GM21447 (cell line): ENCODE results near the gene PC.
"Not testable (repeated sequence)": the region's sequence is repeated elsewhere in the genome, so short reads cannot be mapped to it uniquely, and the experiment has no call there.

Source experiments
- ATAC-seq: cut with Tn5 transposase; IDR thresholded peaks from one replicate; pipeline ENCODE4 v1.9.1; 2021; ENCODE audit not compliant: unreplicated experiment

PC gene

GRCh38 chr11:66958232-66958955 is at the start of gene PC:
PC (minus strand) TSS chr11:66958383; CDS start chr11:66872159, 86,224 bp downstream.
- ATAC-seq: peak; percentile 97

GRCh38 chr11:67007126-67007525 is 48.9 kb upstream of the PC start:
- ATAC-seq: no peak

- no peak for ATAC-seq
Measured at GRCh38 chr11:67006029-67006884, 48.1 kb upstream of the PC start.

DNA sequence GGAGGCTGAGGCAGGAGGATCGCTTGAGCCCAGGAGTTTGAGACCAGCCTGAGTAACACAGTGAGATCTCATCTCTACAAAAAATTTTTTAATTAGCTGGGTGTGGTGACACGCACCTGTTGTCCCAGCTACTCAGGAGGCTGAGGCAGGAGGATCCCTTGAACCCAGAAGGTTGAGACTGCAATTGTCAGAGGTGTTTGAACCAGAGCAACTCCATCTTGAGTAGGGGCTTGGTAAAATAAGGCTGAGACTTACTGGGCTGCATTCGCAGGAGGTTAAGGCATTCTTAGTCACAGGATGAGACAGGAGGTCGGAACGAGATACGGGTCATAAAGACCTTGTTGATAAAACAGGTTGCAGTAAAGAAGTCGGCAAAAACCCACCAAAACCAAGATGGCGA is 47.0 kb upstream of the PC start:
- ATAC-seq: not testable (repeated sequence)

- ATAC-seq: no peak
Measured at GRCh38 chr11:67002921-67003411, 44.8 kb upstream of the PC start.

DNA sequence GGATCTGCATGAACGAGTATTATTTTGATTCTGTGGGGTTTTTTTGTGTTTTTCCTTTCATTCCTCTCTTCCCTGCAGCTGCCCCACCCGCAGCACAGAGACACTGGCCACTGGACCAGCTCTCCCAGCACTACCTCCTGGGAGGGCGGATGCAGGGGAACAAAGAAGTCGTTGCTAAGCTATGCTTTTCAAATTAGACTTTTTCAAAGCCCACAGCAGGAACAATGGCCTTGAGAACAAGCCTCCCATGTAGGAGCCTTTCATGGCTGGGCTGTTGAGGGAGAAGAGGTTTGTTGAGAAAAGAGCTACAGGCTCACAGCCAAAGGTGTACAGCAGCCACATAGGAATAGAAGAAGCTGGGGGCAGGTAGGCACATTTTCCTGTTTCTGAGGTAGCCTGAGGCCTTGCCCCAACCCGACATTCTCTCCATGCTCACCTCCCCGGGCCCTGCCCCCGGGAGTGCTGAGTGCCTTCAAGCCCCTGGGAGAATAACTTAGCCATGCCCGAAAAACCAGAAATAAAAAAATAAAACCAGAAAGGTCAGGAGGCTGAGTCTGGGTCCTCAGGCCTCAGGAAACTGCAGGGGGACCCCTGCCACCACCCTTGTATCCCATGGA is 44.2 kb upstream of the PC start:
- no peak for ATAC-seq

- no peak for ATAC-seq
Measured at GRCh38 chr11:67001332-67001731, 43.1 kb upstream of the PC start.

DNA sequence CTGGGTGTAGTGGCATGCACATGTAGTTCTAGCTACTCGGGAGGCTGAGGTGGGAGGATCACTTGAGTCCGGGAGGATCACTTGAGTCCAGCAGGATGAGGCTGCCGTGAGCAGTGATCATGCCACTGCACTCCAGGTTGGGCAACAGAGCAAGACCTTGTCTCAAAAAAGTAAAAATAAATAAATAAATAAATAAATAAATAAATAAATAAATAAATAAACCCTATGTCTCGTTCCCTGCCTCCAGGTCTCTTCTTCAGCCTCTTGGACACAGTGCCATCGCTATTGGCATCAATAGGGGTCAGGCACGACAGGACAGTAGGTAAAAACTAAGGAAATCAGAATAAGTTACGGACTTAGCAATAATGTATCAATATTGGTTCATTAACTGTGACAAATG is 41.4 kb upstream of the PC start:
- ATAC-seq: no peak

GRCh38 chr11:66996609-66997273 is 38.6 kb upstream of the PC start:
- ATAC-seq: no peak

DNA sequence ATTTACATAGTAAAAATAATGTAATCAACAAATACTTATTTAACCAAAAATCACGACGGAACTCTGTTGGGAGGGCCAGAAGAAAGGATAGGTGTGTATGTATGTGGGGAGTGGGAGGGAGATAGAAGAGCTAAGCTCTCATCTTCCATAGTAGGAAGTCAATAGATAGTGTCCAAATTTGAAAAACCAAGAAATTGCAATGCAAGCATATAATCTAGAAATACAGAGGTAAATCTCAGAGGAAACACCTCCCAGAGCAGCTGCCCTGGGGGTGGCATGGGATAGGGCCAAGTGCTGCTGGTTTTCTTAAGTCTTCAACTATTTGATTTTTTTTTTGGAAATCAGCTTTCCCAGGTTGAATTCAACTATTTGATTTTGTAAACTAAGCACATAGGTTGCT is 33.9 kb upstream of the PC start:
- ATAC-seq: no peak

- not testable (repeated sequence) for ATAC-seq
Measured at GRCh38 chr11:66989360-66989759, 31.2 kb upstream of the PC start.

- not testable (repeated sequence) for ATAC-seq
Measured at GRCh38 chr11:66988741-66989140, 30.6 kb upstream of the PC start.

- ATAC-seq: no peak
Measured at GRCh38 chr11:66987924-66988637, 29.9 kb upstream of the PC start.

- no peak for ATAC-seq
Measured at GRCh38 chr11:66987158-66987620, 29.0 kb upstream of the PC start.

DNA sequence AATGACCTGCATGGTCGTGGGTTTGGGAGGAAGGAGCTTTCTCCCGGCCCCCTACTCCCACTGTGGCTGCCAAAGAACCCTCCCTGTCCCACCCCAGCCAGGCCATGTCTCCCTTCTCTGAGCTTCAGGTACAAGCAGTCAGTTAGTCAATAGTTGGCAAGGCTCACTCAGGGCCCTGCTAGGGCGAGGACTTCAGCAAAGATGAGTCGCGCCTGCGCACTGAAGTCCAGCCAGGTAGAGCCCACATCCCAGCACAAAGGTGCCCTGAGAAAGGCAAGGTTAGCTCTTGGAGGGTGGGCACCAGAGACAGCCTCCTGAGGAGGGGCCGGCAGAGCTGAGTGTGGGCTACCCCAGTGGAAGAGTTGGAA is 28.0 kb upstream of the PC start:
- no peak for ATAC-seq

- no peak for ATAC-seq
Measured at GRCh38 chr11:66985508-66986177, 27.5 kb upstream of the PC start.

DNA sequence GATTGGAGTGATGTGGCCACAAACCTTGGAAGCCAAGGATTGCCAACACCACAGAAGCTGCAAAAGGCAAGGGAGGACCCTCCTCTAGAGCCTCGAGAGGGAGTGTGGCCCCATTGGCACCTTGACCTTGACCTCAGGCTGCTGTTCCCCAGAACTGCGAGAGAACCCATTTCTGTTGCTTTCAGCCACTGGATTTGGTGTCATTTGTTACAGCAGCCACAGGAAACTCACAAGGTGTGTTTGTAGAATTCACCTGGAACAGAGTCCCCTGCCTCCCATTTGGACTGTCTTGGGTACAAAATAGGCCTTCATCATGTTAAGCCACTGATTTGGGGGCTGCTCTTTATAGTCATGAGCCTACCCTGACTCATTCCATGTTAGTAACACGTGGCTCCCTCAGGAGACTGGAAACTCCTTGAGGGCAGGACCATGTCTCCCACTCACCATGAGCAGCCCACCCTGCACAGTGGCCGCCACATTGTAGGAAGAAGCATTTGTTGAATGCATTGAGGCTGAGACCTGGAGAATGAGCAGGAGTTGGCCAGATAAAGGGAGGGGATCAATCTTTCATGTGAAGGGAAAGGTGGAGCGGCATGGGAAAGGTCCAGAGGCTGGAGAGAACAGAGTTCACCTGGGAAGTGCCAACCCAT is 25.2 kb upstream of the PC start:
- no peak for ATAC-seq

DNA sequence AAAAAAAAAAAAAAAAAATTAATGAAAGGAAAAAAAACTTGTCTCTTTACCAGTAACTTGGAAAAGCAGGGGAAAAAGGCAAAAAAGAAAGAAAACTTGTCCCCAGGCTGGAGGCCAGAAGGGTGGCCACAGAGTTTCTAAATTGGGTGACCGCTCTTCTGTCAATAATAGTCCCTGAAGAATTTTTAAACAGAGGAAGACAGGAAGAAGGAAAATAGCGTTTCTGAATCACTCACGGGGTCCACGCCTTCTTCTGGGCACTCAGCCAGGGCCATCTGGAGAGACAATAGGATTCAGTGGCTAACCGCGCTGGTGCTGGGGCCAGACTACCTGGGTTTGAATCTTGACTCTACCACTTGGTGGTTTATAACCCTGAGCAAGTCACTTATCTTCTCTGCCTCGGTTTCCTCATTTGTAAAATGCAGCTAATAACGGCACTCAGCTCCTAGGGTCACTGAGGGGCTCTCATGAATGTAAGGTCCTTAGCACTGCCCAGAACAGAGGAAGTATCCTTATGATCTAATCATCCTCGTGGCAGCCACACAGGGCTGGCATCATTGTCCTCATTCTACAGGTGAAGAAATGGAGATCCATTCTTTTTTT is 23.9 kb upstream of the PC start:
- ATAC-seq: no peak
